ENCODE measurements around the gene TOR3A. TPM values are rescaled to one million over a fixed set of nuclear protein-coding genes. Genes with fewer than 3 reads are reported as not detected.

Gene TOR3A
- total RNA-seq, 4 donors from 2014 or later = 19.2 to 42.9 (median 33.9) TPM

GRCh38 chr1:179047636-179047997 lies 34.3 kb upstream of the TOR3A start:
- Histone ChIP-seq H3K4me1 (no peaks in the 10 kb centered on the region), H3K4me3 (no peak overlapping the region), H3K27me3 (no peaks in the 10 kb centered on the region), H3K27ac (no peak overlapping the region), H3K36me3 (peaks cover 0 to 11% (median 0%) of the 10 kb centered on the region in 3 donors), H3K9me3 (no peaks in the 10 kb centered on the region)
- no peak for DNase-seq
- TF ChIP-seq POLR2A (IDR thresholded peaks at IDR 0.05) = no peak
- TF ChIP-seq, protein P1, sequence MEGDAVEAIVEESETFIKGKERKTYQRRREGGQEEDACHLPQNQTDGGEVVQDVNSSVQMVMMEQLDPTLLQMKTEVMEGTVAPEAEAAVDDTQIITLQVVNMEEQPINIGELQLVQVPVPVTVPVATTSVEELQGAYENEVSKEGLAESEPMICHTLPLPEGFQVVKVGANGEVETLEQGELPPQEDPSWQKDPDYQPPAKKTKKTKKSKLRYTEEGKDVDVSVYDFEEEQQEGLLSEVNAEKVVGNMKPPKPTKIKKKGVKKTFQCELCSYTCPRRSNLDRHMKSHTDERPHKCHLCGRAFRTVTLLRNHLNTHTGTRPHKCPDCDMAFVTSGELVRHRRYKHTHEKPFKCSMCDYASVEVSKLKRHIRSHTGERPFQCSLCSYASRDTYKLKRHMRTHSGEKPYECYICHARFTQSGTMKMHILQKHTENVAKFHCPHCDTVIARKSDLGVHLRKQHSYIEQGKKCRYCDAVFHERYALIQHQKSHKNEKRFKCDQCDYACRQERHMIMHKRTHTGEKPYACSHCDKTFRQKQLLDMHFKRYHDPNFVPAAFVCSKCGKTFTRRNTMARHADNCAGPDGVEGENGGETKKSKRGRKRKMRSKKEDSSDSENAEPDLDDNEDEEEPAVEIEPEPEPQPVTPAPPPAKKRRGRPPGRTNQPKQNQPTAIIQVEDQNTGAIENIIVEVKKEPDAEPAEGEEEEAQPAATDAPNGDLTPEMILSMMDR (IDR thresholded peaks at IDR 0.05) = no peak

DNA sequence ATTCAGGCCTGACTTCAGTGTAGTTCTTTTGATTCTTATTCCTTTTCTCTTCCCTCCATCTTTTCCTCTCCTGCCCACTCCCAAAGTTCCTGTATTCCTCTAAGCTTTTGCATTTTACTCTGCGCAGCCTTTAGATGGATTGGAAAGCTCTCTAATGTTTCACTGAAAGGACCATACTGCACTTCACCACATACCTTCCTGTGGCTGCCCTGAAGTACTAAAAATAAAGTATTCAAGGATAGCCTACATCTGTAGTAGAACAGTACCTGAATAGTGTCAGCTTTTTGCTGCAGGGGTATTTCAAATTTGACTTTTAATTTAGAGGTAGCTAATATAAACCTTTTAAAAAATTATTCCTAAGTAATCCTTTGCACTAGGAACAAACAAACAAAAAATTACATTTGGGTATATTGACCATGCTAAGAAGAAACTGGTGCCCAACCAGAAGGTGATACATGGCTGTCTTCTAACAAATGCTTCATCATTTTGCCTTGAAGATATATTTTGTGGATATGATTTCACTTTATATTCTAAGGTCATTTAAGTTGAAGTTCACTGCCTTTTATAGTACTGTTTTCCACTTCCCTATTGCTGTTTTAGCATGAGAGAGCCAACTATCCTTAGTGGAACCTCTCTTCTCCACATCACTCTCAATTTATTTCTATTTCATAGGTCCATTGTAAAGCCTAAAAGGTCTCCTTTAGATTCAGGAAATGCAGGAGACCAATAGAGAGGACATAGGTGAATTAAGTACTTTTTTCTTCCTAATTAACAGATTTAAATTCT lies 33.3 kb upstream of the TOR3A start:
- no peaks in the 10 kb centered on the region for H3K4me1 ChIP-seq
- DNase-seq = no peak
- TF ChIP-seq, protein P1 (IDR thresholded peaks at IDR 0.05) = no peak
- TF ChIP-seq POLR2A (IDR thresholded peaks at IDR 0.05) = no peak
- no peaks in the 10 kb centered on the region for H3K27me3 ChIP-seq
- H3K9me3 ChIP-seq = no peaks in the 10 kb centered on the region
- H3K4me3 ChIP-seq = no peak overlapping the region
- peaks cover 0 to 11% (median 0%) of the 10 kb centered on the region in 3 donors for H3K36me3 ChIP-seq
- H3K27ac ChIP-seq = no peak overlapping the region

DNA sequence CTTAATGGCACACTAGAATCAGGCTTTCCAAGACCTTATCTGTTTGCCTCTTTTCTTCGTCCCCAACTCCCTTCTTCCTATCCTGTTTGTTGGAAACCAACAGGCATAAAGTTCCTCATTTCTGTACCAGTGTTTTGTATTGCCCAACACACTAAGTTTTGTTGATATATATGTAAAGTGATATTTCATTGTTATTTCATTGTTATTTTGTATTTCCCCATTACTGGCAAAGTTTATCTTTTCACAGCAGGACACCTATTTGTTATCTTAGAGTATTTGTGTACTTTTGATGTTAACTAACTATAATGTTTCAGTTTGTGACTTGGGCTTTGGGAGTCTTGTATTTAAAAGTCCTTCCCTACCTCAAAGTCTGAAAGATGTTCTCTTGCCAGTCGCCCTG lies 29.1 kb upstream of the TOR3A start:
- TF ChIP-seq, protein P1 (IDR thresholded peaks at IDR 0.05) = no peak

GRCh38 chr1:179053486-179053885 lies 28.4 kb upstream of the TOR3A start:
- H3K4me1 ChIP-seq = no peaks in the 10 kb centered on the region
- H3K27ac ChIP-seq = no peak overlapping the region
- TF ChIP-seq, protein P1 (IDR thresholded peaks at IDR 0.05) = no peak
- no peak for TF ChIP-seq POLR2A (IDR thresholded peaks at IDR 0.05)
- peaks cover 0 to 35% (median 0%) of the 10 kb centered on the region in 3 donors for H3K36me3 ChIP-seq
- no peaks in the 10 kb centered on the region for H3K27me3 ChIP-seq
- no peak overlapping the region for H3K4me3 ChIP-seq
- no peaks in the 10 kb centered on the region for H3K9me3 ChIP-seq
- DNase-seq = no peak

More for the DNA sequence above, 29.1 kb upstream of the TOR3A start:
- no peak for DNase-seq
- H3K9me3 ChIP-seq = no peaks in the 10 kb centered on the region
- no peak overlapping the region for H3K4me3 ChIP-seq
- no peaks in the 10 kb centered on the region for H3K4me1 ChIP-seq
- no peaks in the 10 kb centered on the region for H3K27me3 ChIP-seq
- H3K36me3 ChIP-seq = peaks cover 0 to 35% (median 0%) of the 10 kb centered on the region in 3 donors
- H3K27ac ChIP-seq = no peak overlapping the region

- H3K4me1 ChIP-seq = no peaks in the 10 kb centered on the region
- H3K27me3 ChIP-seq = no peaks in the 10 kb centered on the region
- H3K36me3 ChIP-seq = peaks cover 0 to 24% (median 0%) of the 10 kb centered on the region in 3 donors
- H3K9me3 ChIP-seq = no peaks in the 10 kb centered on the region
- H3K27ac ChIP-seq = no peak overlapping the region
- no peak overlapping the region for H3K4me3 ChIP-seq
- TF ChIP-seq, protein P1 (IDR thresholded peaks at IDR 0.05) = no peak
- DNase-seq = no peak
Observed at GRCh38 chr1:179055937-179056336, 25.9 kb upstream of the TOR3A start.
